ENCODE results near the gene DDX28. TPM values are rescaled to one million over a fixed set of nuclear protein-coding genes. Genes with fewer than 3 reads are reported as not detected.
A peak's percentile ranks its signal among the peaks of the same experiment; 100 is the strongest.

Gene DDX28
- polyA plus RNA-seq, 3 donors, result 14.7 to 42.9 (median 27.7) TPM

DNA sequence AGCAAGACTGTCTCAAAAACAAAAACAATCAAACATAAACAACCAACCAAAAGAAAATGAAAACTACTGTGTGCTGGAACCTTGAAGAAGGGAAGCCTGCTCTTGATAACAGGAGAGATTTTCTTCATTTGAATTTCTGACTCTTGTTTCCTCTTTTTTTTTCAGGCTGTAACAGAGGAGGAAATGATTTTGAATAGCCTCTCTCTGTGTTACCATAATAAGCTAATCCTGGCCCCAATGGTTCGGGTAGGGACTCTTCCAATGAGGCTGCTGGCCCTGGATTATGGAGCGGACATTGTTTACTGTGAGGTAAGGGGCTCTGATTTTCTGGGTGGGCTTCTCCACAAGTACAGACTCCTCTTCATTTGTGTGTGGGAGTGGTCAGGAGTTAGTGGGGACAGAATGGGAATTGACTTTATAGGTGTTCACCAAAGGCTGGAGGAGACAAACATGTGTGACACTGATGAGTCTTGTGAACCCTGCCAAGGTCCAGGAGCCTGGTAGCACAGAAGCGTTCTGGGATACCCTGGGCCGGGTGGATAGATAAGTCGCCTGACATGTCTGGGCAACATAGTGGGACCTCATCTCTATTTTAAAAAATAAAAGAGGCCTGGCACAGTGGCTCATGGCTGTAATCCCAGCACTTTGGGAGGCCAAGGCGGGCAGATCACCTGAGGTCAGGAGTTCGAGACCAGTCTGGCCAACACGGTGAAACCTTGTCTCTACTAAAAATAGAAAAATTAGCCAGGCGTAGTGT lies 15.0 kb upstream of the DDX28 start:
- H3K4me1 Mint-ChIP-seq, result peaks cover 56% of the 10 kb centered on the region
- peak overlapping the region; percentile 74 to 87 for H3K27ac ChIP-seq (ENCODE audit: low read depth in 1 of 2, low read length in 2 of 2)

DNA sequence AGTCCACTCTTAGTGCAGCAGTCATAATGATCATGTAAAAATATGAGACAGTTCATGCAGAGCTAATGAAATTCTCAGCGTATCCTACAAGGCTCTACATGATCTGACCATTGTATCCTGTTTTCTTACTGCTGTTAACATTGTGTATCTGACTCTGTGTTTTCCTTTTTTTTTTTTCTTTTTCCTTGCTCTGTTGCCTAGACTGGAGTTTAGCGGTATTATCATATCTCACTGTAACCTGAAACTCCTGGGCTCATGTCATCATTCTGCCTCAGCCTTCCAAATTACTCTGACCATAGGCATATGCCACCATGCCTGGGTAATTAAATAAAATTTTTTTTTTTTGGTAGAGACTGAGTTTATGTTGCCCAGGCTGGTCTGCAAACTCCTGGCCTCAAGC lies 12.2 kb upstream of the DDX28 start:
- Histone ChIP-seq H3K27ac (ENCODE audit: low read depth in 1 of 2, low read length in 2 of 2) (no peak overlapping the region), H3K27me3 (ENCODE audit: control insufficient read depth in 2 of 2, insufficient read depth in 2 of 2, low read length in 2 of 2) (no peaks in the 10 kb centered on the region), H3K9ac (ENCODE audit: insufficient read depth, low read length, poor library complexity, severe bottlenecking) (no peak overlapping the region), H3K4me3 (replicated peaks in 1 of 3; ENCODE audit: low read depth in 2 of 3, low read length in 3 of 3) (no peak overlapping the region), H3K9me3 (replicated peaks in 1 of 2; ENCODE audit: control insufficient read depth in 1 of 2, insufficient read depth in 1 of 2, low read length in 2 of 2) (no peaks in the 10 kb centered on the region), H3K4me1 (ENCODE audit: control insufficient read depth in 1 of 2, insufficient read depth in 2 of 2, low read length in 2 of 2) (peaks cover 33 to 36% of the 10 kb centered on the region in 2 donors), H3K79me2 (ENCODE audit: insufficient read depth, low read length) (peaks cover 15% of the 10 kb centered on the region), H3K4me2 (replicated peaks; ENCODE audit: extremely low read depth, low read length, poor library complexity, severe bottlenecking) (no peak overlapping the region), H4K20me1 (ENCODE audit: insufficient read depth, low read length) (no peaks in the 10 kb centered on the region), H3K36me3 (replicated peaks in 1 of 2; ENCODE audit: control insufficient read depth in 1 of 2, insufficient read depth in 2 of 2, low read length in 2 of 2) (peaks cover 0 to 19% of the 10 kb centered on the region in 2 donors), H2AFZ (ENCODE audit: insufficient read depth, low read depth, low read length, poor library complexity, severe bottlenecking) (no peak overlapping the region)
- Mint-ChIP-seq H3K27ac (peak overlapping the region in 1 of 7 donors; percentile 3), H3K27me3 (ENCODE audit: low read depth in 3 of 3) (peaks cover 0 to 2% (median 0%) of the 10 kb centered on the region in 3 donors), H3K4me1 (peaks cover 34% of the 10 kb centered on the region), H3K9me3 (no peaks in the 10 kb centered on the region), H3K4me3 (no peak overlapping the region), H3K36me3 (peaks cover 28 to 33% of the 10 kb centered on the region in 2 donors)
- no CpG with 5 or more reads among the region's 2 CpGs for WGBS (ENCODE audit: insufficient coverage)
- DNase-seq, result no peak
- intact Hi-C loops (cut with micrococcal nuclease), result no loop called here
- TF ChIP-seq, protein P1, sequence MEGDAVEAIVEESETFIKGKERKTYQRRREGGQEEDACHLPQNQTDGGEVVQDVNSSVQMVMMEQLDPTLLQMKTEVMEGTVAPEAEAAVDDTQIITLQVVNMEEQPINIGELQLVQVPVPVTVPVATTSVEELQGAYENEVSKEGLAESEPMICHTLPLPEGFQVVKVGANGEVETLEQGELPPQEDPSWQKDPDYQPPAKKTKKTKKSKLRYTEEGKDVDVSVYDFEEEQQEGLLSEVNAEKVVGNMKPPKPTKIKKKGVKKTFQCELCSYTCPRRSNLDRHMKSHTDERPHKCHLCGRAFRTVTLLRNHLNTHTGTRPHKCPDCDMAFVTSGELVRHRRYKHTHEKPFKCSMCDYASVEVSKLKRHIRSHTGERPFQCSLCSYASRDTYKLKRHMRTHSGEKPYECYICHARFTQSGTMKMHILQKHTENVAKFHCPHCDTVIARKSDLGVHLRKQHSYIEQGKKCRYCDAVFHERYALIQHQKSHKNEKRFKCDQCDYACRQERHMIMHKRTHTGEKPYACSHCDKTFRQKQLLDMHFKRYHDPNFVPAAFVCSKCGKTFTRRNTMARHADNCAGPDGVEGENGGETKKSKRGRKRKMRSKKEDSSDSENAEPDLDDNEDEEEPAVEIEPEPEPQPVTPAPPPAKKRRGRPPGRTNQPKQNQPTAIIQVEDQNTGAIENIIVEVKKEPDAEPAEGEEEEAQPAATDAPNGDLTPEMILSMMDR (IDR thresholded peaks at IDR 0.05), result no peak

More for the DNA sequence above, 15.0 kb upstream of the DDX28 start:
- TF ChIP-seq, protein P1 (IDR thresholded peaks at IDR 0.05), result no peak
- Mint-ChIP-seq H3K4me3 (peak overlapping the region; percentile 62 to 84), H3K27ac (peak overlapping the region; percentile 87 to 98 (median 92)), H3K36me3 (peaks cover 10 to 13% of the 10 kb centered on the region in 2 donors), H3K9me3 (no peaks in the 10 kb centered on the region), H3K27me3 (ENCODE audit: low read depth in 3 of 3) (peaks cover 0 to 2% (median 1%) of the 10 kb centered on the region in 3 donors)
- Histone ChIP-seq H3K9ac (ENCODE audit: insufficient read depth, low read length, poor library complexity, severe bottlenecking) (peak overlapping the region; percentile 30), H4K20me1 (ENCODE audit: insufficient read depth, low read length) (no peaks in the 10 kb centered on the region), H3K36me3 (replicated peaks in 1 of 2; ENCODE audit: control insufficient read depth in 1 of 2, insufficient read depth in 2 of 2, low read length in 2 of 2) (peaks cover 0 to 3% of the 10 kb centered on the region in 2 donors), H3K4me2 (replicated peaks; ENCODE audit: extremely low read depth, low read length, poor library complexity, severe bottlenecking) (peak overlapping the region; percentile 72), H3K27me3 (ENCODE audit: control insufficient read depth in 2 of 2, insufficient read depth in 2 of 2, low read length in 2 of 2) (no peaks in the 10 kb centered on the region), H3K4me3 (replicated peaks in 1 of 3; ENCODE audit: low read depth in 2 of 3, low read length in 3 of 3) (peak overlapping the region; percentile 8 to 65 (median 26)), H2AFZ (ENCODE audit: insufficient read depth, low read depth, low read length, poor library complexity, severe bottlenecking) (peak overlapping the region; percentile 82), H3K4me1 (ENCODE audit: control insufficient read depth in 1 of 2, insufficient read depth in 2 of 2, low read length in 2 of 2) (peaks cover 61 to 64% of the 10 kb centered on the region in 2 donors), H3K9me3 (replicated peaks in 1 of 2; ENCODE audit: control insufficient read depth in 1 of 2, insufficient read depth in 1 of 2, low read length in 2 of 2) (no peaks in the 10 kb centered on the region), H3K79me2 (ENCODE audit: insufficient read depth, low read length) (peaks cover 28% of the 10 kb centered on the region)
- WGBS (ENCODE audit: insufficient coverage), result 100% methylated on average over 3 of the region's 9 CpGs
- intact Hi-C loops (cut with micrococcal nuclease), result no loop called here
- DNase-seq, result peak in 2 of 3 donors; percentile 10 to 30

All from CD14-positive monocyte (primary cell).